NCI-H2107 (cell line): ENCODE data around the gene BRSK2.
"Not testable (repeated sequence)": the region's sequence is repeated elsewhere in the genome, so short reads cannot be mapped to it uniquely, and the experiment has no call there.

ENCODE experiments used
- DNase-seq: peaks from one replicate; lab custom pipeline; 2025; lab: John Stamatoyannopoulos, UW

Gene BRSK2

DNA sequence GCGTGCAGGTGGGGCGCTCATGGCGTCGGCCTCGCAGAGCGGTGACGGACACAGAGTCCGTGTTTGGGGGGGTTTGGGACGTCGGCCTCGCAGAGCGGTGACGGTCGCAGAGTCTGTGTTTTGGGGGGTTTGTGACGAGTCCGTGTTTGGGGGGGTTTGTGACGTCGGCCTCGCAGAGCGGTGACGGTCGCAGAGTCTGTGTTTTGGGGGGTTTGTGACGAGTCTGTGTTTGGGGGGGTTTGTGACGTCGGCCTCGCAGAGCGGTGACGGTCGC lies 20.1 kb downstream of the BRSK2 start:
- not testable (repeated sequence) for DNase-seq

DNA sequence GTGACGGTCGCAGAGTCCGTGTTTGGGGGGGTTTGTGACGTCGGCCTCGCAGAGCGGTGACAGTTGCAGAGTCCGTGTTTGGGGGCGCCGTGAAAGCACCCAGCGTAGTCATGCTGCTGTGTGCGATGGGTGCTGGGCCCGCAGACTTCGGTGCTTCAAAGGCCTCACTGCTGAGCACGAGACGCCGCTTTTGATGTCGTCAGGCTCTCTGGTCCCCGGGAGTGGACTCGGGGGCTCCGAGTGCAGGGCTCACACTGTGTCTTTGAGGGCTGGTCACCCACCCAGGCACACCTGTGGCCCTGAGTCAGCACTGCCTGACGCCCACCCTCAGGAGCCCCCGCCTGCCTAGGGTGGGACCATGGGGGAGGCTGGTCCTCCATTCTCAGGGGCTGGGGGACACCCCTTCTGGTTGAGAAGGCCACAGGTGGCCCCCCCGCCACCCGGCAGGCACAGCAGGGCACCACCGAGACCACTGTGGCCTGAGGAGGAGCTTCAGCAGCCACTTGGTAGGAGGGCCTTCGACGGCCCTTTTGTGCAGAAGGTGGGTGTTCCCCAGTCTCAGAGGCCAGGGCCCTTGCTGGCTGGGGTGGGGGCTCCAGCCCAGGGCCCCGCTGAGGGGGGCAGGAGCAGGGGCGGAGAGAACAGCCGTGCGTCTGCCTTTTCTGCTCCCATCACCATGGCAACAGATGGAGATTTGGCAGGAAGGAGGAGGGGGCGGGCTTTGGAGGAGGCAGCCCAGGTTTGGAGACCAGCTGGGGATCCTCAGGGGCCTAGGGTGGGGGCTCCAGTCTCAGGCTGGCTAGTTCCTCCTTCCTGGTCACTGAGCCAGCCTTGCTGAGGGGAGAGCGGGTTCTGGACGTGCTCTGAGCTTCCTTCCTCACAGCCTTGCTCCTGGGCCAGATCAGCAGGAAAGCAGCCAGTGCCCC lies 20.9 kb downstream of the BRSK2 start:
- DNase-seq: no peak

DNA sequence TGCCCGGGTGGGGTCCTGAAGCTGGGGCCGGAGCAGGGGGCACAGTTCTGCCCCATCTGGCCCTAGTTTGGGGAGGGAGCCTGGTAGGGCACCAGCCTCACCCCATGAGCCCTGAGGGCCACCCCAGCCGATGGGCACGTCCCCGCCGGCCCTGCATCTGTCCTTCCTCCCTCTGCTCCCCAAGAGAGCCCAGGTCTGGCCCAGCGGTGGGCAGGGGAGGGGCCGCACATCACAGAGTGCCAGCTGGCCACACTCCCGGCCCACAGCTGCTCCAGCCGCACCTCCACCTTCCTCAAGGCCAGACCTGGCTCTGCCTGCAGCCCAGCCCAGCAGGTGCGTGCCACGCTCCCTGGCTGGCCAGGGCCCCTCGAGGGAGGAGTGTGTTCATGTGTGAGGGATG lies 21.6 kb downstream of the BRSK2 start:
- DNase-seq: no peak

DNA sequence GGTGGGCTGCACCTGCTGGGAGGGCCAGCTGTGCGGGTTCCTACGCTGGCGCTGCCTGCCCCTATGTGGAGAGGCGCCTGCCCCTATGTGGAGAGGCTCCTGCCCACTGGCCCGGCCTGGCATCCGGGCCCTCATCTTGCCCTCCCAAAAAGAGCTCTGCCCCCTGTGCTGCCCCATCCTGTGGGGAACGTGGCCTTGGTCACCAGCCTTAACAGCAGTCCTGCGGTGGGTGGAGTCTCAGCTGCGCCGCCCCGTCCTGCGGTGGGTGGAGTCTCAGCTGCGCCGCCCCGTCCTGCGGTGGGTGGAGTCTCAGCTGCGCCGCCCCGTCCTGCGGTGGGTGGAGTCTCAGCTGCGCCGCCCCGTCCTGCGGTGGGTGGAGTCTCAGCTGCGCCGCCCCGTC lies 22.0 kb downstream of the BRSK2 start:
- DNase-seq: not testable (repeated sequence)

DNA sequence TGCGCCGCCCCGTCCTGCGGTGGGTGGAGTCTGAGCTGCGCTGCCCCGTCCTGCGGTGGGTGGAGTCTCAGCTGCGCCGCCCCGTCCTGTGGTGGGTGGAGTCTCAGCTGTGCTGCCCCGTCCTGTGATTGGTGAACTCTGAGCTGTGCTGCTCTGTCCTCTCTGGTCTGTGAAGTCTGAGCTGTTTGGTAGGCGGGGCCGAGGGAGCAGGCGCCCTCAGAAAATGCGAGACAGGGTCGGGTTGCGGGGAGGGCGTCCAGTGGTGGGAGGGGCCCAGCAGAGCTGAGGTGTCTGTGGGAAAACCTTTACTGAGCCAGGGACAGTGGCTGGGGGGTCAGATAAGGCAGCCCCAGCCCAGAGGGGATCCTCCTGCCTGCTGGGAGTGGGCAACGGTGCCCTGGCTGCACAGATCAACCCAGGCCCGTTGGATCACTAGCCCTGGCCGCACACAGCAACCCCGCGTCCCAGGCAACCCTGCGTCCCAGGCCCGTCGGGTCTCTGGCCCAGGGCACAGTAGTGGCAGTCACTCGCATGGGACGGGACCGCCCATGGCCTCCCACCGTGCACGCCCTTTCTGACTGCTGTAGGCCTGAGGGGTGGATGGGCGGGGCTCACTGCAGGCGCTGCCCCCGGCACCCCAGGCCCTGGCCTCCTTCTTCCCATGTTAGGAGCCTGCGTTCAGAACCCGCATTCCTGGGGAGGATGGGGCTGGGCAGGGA lies 22.8 kb downstream of the BRSK2 start:
- DNase-seq: no peak

DNA sequence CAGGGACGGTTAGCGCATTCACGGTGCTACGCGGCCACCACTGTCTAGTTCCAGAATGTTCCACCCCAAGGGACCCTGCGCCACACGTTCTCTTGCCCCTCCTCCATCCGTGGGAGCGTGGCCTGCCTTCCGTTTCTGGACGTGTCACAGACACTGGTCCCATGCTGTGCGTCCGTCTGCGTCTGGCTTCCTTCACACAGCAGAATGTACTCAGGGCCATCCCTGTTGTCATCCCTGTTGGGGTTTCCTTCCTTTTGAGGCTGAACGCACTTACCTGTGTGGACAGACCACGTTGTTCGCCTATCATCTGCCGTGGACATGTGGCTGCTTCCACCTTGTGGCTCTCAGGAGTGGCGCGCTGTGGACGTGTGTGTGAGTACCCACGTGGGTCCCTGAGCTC lies 24.9 kb downstream of the BRSK2 start:
- no peak for DNase-seq

DNA sequence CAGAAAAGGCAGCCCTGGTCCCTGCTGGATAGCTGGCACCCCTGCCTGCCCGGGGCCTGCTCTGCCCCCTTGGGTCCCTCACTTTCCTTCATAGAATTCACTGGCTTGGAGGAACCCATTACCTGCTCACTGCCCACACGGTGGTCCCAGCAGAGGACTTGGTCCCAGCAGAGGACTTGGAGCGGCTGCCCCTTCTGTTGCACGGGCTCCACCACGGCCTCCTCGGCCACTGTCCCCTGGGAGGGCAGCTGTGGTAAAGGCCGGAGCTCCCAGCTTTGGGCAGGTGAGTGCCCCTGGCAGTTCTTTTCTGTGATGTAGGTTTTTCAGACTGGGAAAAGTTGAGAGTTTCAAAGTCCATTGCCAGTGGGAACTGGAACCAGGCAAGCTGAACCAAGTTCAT lies 25.9 kb downstream of the BRSK2 start:
- no peak for DNase-seq

DNA sequence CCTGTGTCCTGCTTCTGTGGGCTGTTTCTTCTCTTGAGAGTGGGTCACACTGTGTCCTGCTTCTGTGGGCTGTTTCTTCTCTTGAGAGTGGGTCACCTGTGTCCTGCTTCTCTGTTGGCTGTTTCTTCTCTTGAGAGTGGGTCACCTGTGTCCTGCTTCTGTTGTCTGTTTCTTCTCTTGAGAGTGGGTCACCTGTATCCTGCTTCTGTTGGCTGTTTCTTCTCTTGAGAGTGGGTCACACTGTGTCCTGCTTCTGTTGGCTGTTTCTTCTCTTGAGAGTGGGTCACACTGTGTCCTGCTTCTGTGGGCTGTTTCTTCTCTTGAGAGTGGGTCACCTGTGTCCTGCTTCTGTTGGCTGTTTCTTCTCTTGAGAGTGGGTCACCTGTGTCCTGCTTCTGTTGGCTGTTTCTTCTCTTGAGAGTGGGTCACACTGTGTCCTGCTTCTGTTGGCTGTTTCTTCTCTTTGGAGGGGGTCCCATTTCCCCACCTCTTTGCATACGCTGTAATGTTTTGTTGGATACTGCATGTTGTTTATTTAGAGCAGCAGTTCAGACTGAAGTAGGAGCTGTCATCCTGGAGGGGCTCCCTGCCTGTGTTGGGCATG lies 28.6 kb downstream of the BRSK2 start:
- not testable (repeated sequence) for DNase-seq

DNA sequence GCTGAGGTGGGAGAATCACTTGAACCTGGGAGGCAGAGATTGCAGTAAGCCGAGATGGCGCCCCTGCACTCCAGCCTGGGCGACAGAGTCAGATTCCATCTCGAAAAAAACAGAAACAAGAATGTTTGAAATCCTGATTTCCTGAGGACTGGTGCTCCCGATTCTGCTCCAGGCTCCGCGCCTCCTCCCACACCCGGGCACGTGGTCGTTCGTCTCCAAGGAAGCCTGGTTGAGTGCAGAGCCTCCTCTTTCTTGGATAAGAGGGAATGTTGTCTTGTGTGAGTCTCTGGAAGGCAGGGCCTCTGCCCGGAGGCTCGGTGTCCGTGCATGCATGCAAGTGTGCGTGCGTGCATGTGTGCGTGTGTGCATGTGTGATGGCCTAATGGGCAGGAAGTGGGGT lies 30.1 kb downstream of the BRSK2 start:
- DNase-seq: no peak

DNA sequence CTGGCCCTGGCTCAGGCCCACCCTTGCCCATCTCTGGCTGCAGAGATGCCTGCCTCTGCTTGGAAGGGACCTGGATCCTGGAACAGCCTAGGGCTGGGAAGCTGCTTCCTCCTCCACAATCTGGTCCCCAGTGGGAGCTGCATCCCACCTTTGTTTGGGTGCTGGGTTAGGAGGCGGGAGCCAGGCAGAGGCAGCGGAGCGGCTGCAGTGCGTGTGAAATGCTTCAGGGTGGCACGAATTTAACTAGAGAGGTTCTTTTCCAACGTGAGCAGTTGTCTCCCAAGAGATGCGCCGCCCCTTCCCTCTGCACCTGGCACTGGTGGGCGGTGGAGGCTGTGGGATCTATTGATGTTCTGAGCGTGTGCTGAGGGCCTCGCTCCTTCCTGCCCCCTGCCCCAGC lies 31.6 kb downstream of the BRSK2 start:
- no peak for DNase-seq

DNA sequence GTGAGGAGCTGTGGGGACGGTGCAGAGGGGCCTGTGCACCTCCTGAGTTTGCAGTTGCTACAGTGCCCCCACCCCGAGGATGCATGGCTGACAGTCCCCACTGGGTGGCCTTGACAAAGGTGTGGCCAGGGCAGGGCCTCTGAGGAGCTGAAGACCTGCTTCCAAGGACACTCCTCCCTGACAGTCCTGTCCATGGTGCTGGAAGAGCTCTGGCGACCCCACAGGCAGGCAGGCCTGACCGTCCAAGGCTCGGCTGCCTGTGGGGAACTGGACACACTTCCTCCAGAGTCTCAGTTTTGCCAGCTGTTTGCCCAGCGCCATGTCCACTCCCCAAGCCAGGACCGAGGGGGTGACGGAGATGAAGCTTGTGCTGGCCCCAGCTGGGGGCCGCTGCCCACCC lies 32.7 kb downstream of the BRSK2 start:
- no peak for DNase-seq

DNA sequence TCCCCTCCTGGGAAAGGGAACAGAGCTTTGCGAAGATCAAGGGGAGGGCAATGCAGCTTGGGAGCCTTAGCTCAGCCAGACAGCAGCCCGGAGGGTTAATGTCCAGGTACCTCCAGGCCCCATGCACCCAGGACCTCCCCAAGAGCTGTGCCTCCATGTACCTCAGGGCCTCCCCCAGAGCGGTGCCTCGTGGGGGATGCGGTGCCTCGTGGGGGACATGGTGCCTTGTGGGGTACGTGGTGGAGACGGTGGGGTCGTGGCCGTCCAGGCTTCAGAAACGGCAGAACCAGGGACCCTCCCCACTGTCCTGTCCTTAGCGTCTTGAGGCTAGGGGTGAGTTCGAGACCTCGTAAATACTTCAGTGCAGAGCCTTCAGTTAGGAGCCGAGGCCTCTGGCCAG lies 33.2 kb downstream of the BRSK2 start:
- DNase-seq: no peak

DNA sequence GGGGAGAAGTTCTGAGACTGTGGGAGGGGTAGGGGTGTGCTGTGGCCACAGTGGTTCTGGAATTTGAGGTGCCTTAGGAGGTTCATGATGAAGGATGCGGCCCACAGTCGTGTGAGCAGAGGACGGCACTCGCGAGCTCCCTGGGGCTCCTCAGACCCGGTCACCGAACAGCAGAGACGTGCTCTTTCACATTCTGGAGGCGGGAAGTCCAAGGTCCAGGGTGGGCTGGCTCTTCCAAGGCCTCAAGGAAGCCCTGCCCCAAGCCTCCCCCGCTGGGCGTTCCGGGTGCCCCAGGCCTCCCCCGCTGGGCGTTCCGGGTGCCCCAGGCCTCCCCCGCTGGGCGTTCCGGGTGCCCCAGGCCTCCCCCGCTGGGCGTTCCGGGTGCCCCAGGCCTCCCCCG lies 33.7 kb downstream of the BRSK2 start:
- DNase-seq: not testable (repeated sequence)

DNA sequence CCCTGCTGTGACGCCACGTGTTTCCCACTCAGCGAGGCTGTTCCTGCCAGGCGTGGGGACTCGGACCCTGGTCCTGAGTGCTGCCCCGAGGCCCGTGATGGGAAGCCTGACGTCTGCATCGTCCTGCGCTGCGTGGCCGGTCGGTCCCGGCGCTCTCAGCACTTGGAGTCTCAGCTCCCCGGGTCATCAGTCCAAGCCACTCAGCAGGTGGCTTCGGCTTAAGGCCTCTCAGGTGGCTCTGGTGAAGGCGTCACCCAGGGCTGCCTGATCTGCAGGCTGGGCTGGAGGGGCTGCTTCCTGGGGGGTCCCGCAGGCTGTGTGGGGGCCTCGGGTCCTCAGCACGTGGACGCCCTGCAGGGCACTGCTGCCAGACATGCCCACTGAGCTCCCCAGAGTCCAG lies 35.3 kb downstream of the BRSK2 start:
- no peak for DNase-seq

DNA sequence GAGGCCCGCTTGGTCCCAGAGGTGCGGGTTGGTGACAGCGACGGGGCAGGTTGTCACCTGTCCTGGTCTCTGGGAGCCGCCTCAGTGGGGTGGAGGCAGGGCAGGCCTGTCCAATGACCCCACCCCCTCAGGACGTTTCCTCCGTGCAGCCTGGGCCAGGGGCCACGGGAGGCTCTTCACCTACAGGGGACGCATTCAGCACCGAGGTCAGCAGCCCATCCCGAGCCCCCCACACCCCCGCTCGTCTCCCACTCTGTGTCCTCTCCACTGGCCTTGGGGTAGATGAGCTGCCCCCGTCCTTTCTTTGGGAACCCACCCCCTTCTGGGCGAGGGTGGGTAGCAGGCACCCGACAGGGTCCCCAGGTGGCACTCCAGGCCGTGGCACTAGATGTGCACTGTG lies 35.7 kb downstream of the BRSK2 start:
- no peak for DNase-seq

DNA sequence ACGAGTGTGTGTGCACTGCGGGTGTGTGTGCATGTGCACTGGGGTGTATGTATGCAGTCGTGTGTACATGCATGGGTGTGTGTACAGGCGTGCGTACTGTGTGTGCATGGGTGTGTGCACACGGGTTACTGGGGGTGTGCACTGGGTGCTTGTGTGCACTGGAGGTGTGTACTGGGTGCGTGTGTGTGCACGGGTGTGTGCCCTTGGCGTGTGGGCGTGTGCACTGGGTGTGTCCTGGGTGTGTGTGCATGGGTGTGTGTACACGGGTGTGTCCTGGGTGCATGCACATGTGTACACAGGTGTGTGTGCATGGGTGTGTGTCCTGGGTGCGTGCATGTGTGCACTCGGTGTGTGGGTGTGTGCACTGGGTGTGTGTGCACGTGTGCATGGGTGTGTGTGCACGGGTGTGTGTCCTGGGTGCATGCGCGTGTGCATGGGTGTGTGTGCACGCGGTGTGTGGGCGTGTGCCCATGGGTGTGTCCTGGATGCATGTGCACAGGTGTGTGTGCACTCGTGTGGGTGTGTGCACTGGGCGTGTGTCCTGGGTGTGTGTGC lies 39.1 kb downstream of the BRSK2 start:
- DNase-seq: no peak

DNA sequence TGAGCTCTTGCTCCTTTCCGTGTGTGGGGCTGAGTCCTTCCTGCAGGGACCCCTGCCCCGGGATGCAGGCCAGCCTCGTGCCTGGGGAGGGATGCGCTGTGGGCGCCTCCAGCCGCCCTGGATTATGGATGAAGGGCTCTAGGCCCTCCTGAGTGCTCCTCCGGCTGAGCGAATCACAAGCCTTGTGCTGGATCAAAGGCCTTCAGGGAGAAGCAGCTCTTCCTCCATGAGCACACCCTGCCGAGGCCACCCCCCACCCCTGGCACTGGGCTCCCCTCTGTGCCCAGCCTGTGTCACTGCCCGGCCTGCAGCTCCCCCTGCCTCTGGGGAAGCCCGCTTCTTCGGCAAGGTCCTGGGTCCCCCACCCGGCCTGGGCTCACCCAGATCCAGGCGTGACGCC lies 43.8 kb downstream of the BRSK2 start:
- DNase-seq: no peak

DNA sequence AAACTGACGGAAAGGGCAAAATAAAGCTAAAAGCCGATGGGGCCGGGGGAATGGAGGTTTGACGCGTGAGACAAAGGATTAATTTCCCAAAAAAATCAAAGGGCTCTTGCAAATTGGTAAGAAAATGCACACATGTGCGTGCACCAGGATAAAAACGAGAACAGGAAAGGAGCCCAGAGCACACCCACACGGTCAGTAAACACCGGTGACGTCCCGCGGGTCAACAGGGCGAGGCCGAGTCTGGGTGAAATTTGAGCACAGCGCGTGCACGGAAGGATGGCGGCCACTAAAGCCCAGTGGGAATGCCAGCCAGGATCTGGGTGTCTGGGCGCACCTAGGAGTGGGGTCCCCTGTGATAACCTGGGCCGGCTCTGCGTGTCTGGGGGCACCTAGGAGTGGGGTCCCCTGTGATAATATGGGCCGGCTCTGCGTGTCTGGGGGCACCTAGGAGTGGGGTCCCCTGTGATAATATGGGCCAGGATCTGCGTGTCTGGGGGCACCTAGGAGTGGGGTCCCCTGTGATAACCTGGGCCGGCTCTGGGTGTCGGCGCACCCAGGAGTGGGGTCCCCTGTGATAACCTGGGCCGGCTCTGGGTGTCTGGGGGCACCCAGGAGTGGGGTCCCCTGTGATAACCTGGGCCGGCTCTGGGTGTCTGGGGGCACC lies 44.4 kb downstream of the BRSK2 start:
- DNase-seq: no peak

DNA sequence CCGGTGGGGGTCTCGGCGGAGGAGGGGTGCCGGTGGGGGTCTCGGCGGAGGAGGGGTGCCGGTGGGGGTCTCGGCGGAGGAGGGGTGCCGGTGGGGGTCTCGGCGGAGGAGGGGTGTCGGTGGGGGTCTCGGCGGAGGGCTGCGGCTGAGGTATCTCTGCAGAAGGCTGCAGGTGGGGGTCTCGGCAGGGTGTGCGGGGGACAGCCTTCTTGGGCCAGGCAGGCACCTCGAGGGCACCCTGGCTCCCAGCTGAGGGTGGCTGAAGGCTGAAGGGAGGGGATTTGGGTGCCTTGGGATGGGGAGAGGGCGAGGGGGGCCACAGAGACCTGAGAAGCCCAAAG lies 45.7 kb downstream of the BRSK2 start:
- DNase-seq: not testable (repeated sequence)

DNA sequence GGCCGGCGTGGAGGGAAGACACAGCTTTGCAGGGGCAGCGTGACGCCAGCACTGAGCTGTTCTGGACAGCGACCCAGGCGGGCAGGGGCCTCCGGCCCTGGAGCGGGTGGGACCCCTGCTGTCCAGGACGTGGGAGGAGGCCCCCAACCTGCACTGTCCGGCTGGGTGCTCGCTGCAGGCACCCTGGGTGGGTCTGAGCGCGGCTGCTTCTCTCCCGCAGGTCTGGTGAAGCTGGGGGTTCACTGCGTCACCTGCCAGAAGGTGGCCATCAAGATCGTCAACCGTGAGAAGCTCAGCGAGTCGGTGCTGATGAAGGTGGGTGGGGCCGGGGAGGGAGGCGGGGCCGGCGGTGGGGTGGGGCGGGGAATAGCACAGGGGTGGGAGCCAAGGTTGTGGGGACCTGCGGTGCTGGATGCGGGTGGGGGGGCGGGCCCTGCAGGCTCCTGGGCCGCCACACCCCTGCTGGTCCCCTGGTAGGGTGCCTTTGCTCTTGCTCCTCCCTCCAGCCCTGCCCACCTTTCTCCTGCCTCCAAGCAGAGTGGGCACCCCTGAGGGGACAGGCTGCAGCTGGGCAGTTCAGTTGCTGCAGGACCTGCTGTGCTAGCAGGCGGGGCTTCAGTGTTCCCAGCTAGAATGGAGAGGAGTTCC lies 46.2 kb downstream of the BRSK2 start:
- no peak for DNase-seq

DNA sequence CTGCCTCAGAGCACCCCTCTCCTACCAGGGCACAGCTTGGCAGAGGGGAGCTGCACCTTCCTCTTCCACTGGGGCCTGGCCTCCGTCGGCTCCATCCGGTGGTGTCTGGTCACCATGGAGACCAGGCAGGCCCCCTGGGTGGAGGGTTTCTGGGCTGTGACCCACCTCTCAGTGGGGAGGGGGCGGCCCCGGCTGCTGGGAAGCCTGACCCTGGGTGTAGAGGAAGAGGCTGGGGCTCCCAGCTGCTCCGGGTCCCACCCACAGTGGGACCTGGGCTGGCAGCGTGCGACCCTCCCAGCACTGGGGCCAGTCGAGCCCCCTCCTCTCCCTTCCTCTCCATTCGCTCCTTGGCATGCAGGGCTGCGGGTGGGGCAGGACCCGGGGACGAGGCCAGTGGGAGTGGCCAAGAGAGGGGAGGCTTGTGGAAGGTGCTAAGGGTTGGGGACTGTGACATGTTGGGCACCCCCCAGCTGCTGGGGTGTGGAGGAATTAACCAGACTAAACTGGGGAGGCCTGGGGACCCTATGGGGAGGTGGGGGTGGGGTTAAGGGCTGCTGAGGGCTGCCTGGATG lies 46.8 kb downstream of the BRSK2 start:
- no peak for DNase-seq

DNA sequence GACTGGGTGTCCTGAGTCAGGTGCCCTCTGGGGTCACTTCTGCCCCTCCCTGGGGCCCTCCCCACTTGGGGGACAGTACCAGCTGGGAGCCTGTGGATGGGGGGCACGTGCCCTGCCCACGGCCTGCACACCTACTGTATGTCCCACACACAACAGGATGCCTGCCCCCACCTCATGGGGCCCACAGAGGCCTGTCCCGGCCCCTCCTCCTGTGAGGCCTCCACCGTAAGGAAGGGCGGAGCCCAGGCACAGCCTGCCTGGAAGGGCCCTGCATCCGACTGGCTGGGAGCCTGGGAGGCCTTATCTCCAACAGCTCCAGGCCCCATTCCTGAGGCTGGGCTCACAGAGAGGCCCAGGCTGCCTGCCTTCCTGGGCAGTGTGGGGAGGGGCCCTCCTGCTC lies 47.8 kb downstream of the BRSK2 start:
- DNase-seq: no peak
